ENCODE data around the gene CCDC13.
"Not testable (repeated sequence)": the region's sequence is repeated elsewhere in the genome, so short reads cannot be mapped to it uniquely, and the experiment has no call there.

The CCDC13 gene, protein sequence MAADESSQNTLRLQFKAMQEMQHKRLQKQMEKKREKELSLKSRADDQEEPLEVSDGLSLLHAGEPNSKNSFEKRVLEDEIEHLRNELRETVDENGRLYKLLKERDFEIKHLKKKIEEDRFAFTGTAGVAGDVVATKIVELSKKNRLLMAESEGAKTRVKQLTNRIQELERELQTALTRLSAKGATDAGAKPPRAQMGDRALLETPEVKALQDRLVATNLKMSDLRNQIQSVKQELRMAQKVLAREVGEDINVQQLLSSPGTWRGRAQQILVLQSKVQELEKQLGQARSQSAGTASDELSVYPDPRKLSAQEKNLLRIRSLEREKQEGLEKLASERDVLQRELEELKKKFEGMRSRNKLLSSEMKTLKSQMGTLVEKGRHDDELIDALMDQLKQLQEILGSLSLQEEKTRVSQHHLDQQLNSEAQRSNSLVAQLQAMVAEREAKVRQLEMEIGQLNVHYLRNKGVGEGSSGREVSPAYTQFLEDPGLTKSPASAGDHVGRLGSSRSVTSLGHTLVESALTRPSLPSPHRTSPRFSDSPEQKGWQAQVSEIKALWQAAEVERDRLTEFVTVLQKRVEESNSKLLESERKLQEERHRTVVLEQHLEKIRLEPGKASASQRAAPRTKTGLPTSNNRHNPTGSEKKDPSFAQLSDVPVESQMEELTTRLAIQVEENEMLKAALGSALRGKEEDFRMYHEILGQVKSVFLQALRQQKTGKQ

GRCh38 chr3:42772670-42773408 lies at the start of gene CCDC13:
CCDC13 (minus strand) TSS chr3:42773253; CDS start chr3:42758345, 14,908 bp downstream.
- in situ Hi-C loops (cut with MboI; ENCODE audit: low sequenced_read_pairs), result no loop called here

GRCh38 chr3:42822828-42823227 lies 49.8 kb upstream of the CCDC13 start:
- in situ Hi-C loops (cut with MboI; ENCODE audit: low sequenced_read_pairs), result no loop called here

DNA sequence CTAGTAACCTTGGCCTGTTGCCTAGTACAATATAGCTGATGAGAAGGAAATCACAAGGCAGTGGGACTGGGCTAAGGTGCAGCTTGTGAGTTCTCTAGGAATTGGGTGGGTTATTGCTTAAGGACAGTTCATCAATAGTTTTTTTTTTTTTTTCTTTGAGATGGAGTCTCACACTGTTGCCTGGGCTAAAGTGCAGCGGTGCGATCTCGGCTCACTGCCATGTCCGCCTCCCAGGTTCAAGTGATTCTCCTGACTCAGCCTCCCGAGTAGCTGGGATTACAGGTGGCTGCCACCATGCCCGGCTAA lies 47.6 kb upstream of the CCDC13 start:
- in situ Hi-C loops (cut with MboI; ENCODE audit: low sequenced_read_pairs), result no loop called here

- in situ Hi-C loops (cut with MboI; ENCODE audit: low sequenced_read_pairs), result no loop called here
Observed at GRCh38 chr3:42819351-42819965, 46.4 kb upstream of the CCDC13 start.

GRCh38 chr3:42815826-42816225 lies 42.8 kb upstream of the CCDC13 start:
- in situ Hi-C loops (cut with MboI; ENCODE audit: low sequenced_read_pairs), result no loop called here

DNA sequence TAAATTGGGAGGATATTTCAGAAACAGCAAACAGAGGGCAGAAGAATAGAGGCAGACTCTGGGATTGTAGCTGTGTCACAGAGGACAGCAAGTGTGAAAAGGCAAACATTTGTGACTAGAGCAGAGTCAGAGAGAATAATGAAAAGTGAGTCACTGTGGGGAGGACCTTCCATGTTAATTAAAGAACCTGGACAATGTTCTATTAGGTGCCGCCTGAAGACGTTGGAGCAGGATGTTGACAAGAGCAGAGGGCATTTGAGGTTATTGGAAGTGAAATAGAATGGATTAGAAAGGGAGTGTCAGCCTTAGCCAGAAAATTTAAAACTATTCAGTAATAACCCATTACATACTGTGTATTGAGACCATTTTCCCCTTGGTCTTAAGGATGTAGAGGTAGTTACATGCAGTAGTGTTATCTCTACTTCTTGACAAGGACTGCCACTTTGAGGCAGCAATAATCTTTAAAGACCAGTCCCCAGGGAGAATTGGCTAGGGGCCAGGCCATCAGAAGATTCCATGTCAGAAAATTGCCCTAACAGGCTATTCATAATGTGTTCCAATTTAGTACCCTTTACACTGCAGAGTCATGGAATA lies 42.0 kb upstream of the CCDC13 start:
- in situ Hi-C loops (cut with MboI; ENCODE audit: low sequenced_read_pairs), result no loop called here

- in situ Hi-C loops (cut with MboI; ENCODE audit: low sequenced_read_pairs), result no loop called here
Observed at GRCh38 chr3:42814246-42814645, 41.2 kb upstream of the CCDC13 start.

DNA sequence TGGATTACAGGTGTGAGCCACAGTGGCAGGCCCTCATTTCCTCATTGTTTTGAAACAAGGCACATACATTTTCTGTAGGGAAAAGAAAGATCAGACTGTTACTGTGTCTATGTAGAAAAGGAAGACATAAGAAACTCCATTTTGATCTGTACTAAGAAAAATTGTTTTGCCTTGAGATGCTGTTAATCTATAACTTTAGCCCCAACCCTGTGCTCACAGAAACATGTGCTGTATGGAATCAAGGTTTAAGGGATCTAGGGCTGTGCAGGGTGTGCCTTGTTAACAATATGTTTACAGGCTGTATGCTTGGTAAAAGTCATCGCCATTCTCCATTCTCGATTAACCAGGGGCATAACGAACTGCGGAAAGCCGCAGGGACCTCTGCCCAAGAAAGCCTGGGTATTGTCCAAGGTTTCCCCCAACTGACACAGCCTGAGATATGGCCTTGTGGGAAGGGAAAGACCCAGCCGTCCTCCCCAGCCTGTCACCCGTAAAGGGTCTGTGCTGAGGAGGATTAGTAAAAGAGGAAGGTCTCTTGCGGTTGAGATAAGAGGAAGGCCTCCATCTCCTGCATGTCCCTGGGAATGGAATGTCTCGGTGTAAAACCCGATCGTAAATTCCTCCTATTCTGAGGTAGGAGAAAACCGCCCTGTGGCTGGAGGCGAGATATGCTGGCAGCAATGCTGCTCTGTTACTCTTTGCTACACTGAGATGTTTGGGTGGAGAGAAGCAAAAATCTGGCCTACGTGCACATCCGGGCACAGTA lies 38.2 kb upstream of the CCDC13 start:
- in situ Hi-C loops (cut with MboI; ENCODE audit: low sequenced_read_pairs), result not testable (repeated sequence)

DNA sequence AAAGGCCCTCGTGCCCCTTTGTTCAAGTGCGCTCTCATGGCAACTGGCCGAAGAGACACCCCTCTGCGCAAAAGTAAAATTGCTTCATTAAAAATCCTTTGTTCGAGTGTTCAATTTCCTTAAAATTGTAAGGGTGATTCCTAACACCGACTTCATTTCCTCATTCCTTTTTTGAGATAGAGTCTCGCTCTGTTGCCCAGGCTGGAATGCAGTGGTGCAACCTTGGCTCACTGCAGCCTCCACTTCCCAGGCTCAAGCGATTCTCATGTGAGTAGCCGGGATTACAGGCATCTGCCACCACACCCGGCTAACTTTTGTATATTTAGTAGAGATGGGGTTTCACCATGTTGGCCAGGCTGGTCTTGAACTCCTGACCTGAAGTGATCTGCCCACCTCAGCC lies 37.7 kb upstream of the CCDC13 start:
- in situ Hi-C loops (cut with MboI; ENCODE audit: low sequenced_read_pairs), result not testable (repeated sequence)

GRCh38 chr3:42809202-42809601 lies 36.1 kb upstream of the CCDC13 start, which contains the start of gene ACKR2:
ACKR2 (plus strand) TSS chr3:42809445; CDS start chr3:42864503, 55,058 bp downstream.
- in situ Hi-C loops (cut with MboI; ENCODE audit: low sequenced_read_pairs), result no loop called here

- in situ Hi-C loops (cut with MboI; ENCODE audit: low sequenced_read_pairs), result no loop called here
Observed at GRCh38 chr3:42807929-42808328, 34.9 kb upstream of the CCDC13 start.

- in situ Hi-C loops (cut with MboI; ENCODE audit: low sequenced_read_pairs), result no loop called here
Observed at GRCh38 chr3:42805141-42805821, 32.2 kb upstream of the CCDC13 start.

DNA sequence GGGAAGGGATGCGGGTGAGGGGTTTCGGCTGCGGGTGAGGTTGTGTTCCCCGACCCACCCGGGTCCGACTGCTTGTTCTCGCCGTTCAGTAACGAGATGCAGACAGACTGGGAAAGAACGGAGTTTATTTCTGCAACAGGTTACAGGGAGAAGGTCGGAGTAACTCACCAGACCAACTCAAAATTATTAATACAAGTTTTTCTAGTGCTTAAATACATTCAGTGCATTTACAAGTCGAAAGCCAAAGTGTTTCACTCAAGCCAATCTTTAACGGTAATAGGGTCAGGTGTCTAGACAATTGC lies 31.7 kb upstream of the CCDC13 start:
- in situ Hi-C loops (cut with MboI; ENCODE audit: low sequenced_read_pairs), result no loop called here

DNA sequence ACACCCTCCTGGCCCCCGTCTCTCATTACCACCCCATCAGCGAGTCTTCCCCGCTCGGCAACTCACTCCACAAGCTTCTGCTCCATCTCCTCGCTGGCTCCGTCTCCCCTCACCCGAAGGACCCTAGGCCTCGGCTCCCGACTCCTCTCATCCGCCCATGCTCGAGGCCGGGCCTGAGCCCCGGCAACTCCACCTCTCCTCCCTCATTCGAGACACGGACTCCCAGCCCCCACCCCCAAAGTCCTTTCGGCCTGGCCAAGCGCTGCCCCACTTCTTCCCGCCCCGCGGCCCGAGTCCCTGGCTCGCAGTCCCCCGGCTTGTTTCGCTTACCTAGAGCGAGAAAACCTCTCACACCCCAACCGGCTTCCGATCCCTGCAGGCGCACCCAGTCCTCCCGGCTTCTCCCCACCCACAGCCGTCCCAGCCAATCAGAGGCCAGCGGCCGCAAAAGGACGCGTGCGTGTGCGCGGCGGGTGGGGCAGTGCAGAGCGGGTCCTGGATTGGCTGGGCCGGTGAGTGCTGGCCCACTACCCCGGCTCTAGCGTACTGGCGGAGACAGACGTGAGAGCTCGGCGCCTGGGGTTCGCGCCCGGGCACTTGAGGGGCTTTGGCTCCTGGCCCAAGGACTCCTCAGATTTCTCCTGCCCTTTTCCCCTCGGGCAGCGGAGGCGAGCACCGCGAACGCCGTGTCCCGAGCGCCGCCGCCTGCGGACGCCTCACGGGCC lies 31.2 kb upstream of the CCDC13 start, which contains the start of gene HIGD1A:
Gene HIGD1A (minus strand): TSS at position 385 of the 725 bp plus-strand sequence. CDS start 10,237 bp downstream, outside the sequence.
- in situ Hi-C loops (cut with MboI; ENCODE audit: low sequenced_read_pairs), result no loop called here

- in situ Hi-C loops (cut with MboI; ENCODE audit: low sequenced_read_pairs), result no loop called here
Observed at GRCh38 chr3:42803414-42804105, 30.5 kb upstream of the CCDC13 start.

DNA sequence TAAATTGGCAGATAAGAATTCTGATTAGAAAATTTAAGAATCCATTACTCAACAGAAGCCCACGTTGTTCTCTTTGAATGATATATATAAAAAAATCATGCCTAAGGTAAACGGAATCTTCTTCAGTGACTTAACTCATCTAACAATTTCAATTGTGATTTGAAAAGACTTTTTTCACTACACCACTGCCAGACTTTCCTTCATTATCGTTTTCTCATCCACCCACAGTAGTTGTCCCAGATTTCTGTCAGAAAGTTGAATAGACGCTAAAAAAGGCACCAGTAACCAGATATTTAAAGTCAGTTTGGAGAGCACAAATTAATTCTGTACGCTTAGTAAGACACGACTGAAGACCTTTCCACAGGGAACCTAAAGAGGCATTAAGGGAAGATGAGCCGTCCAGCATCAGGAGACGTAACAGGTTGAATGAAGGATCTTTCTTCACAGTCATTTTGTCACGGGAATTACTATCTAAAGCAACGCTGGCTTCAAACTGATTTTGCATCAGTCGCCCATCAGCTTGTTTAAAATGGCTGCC lies 29.9 kb upstream of the CCDC13 start:
- in situ Hi-C loops (cut with MboI; ENCODE audit: low sequenced_read_pairs), result no loop called here

GRCh38 chr3:42801784-42802183 lies 28.7 kb upstream of the CCDC13 start:
- in situ Hi-C loops (cut with MboI; ENCODE audit: low sequenced_read_pairs), result no loop called here

GRCh38 chr3:42801048-42801620 lies 28.1 kb upstream of the CCDC13 start:
- in situ Hi-C loops (cut with MboI; ENCODE audit: low sequenced_read_pairs), result no loop called here

All from HL-60/S4 (cell line).